GM18505 (cell line): ENCODE data around the gene RBMS3.

Experiments
- ATAC-seq: cut with Tn5 transposase; IDR thresholded peaks from one replicate; pipeline ENCODE4 v1.9.1; 2021; ENCODE audit not compliant: unreplicated experiment
- POLR2A ChIP-seq: IDR thresholded peaks from 4 replicates; pipeline ENCODE4 v1.6.1; 2011; ENCODE audit warnings: borderline replicate concordance; ENCODE audit not compliant: insufficient read depth, insufficient read length; ENCODE audit errors: extremely low read depth

RBMS3 gene

GRCh38 chr3:29949940-29950616 lies 669.2 kb downstream of the RBMS3 start:
- TF ChIP-seq POLR2A = no peak
- no peak for ATAC-seq

GRCh38 chr3:29952431-29952830 lies 671.6 kb downstream of the RBMS3 start:
- no peak for TF ChIP-seq POLR2A

GRCh38 chr3:29955413-29955812 lies 674.5 kb downstream of the RBMS3 start:
- no peak for ATAC-seq
- TF ChIP-seq POLR2A = no peak

More at GRCh38 chr3:29952431-29952830, 671.6 kb downstream of the RBMS3 start:
- no peak for ATAC-seq

GRCh38 chr3:29958816-29959215 lies 677.9 kb downstream of the RBMS3 start:
- TF ChIP-seq POLR2A = no peak
- ATAC-seq = no peak

- TF ChIP-seq POLR2A = no peak
These were observed 691.0 kb downstream of the RBMS3 start for GRCh38 chr3:29971895-29972294.

GRCh38 chr3:29972320-29972993 lies 691.6 kb downstream of the RBMS3 start:
- TF ChIP-seq POLR2A = no peak
- no peak for ATAC-seq

More at GRCh38 chr3:29971895-29972294, 691.0 kb downstream of the RBMS3 start:
- no peak for ATAC-seq

GRCh38 chr3:29973763-29974162 lies 692.9 kb downstream of the RBMS3 start:
- no peak for TF ChIP-seq POLR2A
- ATAC-seq = no peak

- no peak for ATAC-seq
- no peak for TF ChIP-seq POLR2A
These were observed 696.0 kb downstream of the RBMS3 start for GRCh38 chr3:29976871-29977270.

GRCh38 chr3:29977360-29977759 lies 696.5 kb downstream of the RBMS3 start:
- no peak for ATAC-seq
- no peak for TF ChIP-seq POLR2A

- TF ChIP-seq POLR2A = no peak
- ATAC-seq = no peak
These were observed 697.2 kb downstream of the RBMS3 start for GRCh38 chr3:29978036-29978435.

- no peak for ATAC-seq
- TF ChIP-seq POLR2A = no peak
These were observed 710.3 kb downstream of the RBMS3 start for GRCh38 chr3:29991198-29991597.

GRCh38 chr3:30002797-30003196 lies 721.9 kb downstream of the RBMS3 start:
- ATAC-seq = no peak
- no peak for TF ChIP-seq POLR2A

- no peak for ATAC-seq
- no peak for TF ChIP-seq POLR2A
These were observed 722.9 kb downstream of the RBMS3 start for GRCh38 chr3:30003741-30004140.

GRCh38 chr3:30004481-30004880 lies 723.6 kb downstream of the RBMS3 start:
- no peak for ATAC-seq
- TF ChIP-seq POLR2A = no peak

GRCh38 chr3:30006111-30006510 lies 725.2 kb downstream of the RBMS3 start:
- ATAC-seq = no peak
- TF ChIP-seq POLR2A = no peak

- no peak for ATAC-seq
- no peak for TF ChIP-seq POLR2A
These were observed 726.8 kb downstream of the RBMS3 start for GRCh38 chr3:30007668-30008067.
